DLD1 (cell line): Measurements from ENCODE around the gene DDC.
"Not testable (repeated sequence)": the region's sequence is repeated elsewhere in the genome, so short reads cannot be mapped to it uniquely, and the experiment has no call there.

ENCODE experiments used
- in situ Hi-C: cut with HindIII; loops from 2 replicates; pipeline ENCODE4 v1.10.0; 2017; ENCODE audit warnings: low sequenced_read_pairs

Gene DDC

GRCh38 chr7:50590535-50590934, 25.3 kb upstream of the DDC start:
- in situ Hi-C loops = no loop called here

GRCh38 chr7:50589364-50589763, 24.2 kb upstream of the DDC start:
- in situ Hi-C loops = no loop called here

DNA sequence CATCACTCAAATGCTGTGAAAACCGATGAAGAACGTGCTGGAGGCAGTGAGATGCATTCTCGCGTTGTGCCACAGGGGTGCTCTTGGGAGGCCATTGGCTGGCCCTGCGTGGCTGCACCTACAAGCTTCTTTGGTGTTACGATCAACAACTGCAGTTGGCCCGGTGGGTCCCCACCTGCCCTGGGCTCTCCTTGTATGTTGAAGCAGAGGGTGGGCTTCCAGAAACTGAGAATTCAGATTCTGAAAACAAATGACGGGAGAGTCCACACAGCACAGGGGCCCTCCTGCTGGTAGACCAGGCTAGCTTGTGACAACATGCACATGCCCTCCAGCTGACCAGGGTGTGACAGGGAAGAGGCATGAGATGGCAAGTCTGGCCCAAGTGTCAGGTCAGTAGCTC, 23.7 kb upstream of the DDC start:
- in situ Hi-C loops = no loop called here

DNA sequence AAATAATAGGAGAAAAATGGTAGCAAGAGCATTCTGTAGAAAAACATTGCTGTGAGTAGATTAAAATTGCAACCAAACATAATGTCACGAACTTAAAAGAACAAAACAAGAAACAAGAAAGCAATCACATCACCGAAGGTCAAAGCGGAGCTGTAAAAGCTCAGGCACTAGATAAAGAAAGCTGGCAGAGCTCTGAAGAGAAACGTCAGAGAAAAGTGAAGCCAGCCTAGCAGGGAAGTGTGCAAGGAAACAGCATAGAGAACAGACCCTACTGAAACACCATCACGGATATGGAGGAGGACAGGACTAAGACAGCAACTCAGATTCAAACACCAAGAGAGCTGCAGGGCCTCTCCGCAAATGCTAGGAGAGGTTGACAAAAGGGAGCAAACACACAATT, 22.5 kb upstream of the DDC start:
- in situ Hi-C loops = no loop called here

DNA sequence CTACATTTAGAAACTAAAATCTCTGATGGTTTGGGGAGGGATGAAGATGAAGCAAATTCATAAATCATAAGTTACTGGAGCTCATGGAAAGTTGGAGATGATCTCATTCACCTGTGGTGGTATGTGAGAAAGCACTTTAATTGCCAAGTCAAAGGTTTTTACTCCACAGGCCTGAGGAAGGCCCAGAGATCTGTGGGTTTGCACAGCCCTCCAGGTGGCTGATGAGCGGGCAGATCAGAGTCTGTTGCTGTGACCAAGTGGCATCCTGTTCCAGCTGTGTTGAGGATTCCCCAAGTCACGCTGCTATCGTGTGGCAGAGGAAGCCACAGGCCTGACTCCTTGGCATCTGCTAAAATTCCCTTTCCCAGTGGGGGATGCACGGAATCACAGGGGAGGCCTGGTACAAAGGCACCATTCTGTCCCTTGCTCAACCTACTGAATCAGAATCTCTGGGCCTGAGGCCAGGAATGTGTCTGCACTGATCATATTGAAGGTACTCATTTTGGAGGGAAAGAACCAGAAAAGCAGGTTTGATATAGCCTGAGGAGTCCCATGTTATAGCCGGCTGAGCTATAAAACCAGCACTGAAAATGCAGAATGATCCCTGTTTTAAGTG, 19.7 kb upstream of the DDC start:
- in situ Hi-C loops = no loop called here

GRCh38 chr7:50584386-50584785, 19.2 kb upstream of the DDC start:
- in situ Hi-C loops = no loop called here

DNA sequence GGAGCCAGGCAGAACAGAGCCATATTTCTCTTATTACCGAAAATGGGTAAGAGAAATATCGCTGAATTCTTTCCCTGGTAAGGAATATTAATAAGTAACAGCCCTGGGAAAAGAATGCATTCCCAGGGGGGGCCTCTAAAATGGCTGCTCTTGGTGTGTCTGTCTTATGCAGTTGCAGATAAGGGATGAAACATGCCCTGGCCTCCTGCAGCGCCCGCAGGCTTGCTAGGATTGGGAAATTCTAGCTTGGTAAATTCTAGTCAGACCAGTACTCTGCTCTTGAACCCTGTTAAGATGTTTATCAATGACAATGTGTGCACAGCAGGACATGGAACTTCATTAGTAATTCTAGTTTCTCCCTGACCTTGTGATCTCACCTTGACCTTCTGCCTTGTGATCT, 18.1 kb upstream of the DDC start:
- in situ Hi-C loops = not testable (repeated sequence)

DNA sequence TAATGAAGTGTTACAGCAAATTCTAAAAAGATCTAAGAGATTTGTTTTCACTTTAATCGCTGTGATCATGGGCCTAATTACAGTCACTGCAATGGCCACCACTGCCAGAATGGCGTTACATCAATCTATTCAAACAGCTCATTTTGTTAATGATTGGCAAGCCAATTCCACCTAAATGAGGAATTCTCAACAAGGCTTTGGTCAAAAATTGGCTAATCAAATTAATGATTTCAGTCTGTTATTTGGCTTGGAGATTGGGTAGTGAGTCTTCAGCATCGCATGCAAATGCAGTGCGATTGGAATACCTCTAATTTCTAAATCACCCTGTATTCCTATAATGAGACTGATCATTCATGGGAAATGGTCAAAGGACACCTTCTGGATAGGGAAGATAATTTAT, 17.1 kb upstream of the DDC start:
- in situ Hi-C loops = not testable (repeated sequence)

- in situ Hi-C loops = not testable (repeated sequence)
Observed at GRCh38 chr7:50580666-50581065, 15.5 kb upstream of the DDC start.

- in situ Hi-C loops = no loop called here
Observed at GRCh38 chr7:50580057-50580456, 14.9 kb upstream of the DDC start.

DNA sequence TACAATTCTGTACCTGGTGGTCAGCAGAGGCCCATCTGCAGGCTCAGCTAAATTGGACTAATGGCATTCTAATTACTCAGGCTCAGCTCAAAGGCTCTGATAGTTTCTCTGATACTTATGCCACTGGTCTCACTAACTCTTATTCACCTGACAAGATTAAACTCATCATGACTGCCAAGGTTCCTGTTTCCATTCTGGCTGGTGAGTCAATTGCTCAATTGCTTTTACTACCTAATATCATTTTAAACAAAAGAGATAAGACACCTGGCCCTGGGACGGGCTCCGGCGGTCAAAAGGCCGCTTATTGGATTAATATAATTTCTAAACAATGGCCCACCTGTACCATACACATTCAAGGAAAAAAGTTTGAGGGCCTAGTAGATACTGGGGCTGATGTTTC, 12.9 kb upstream of the DDC start:
- in situ Hi-C loops = not testable (repeated sequence)

- in situ Hi-C loops = no loop called here
Observed at GRCh38 chr7:50577569-50577968, 12.4 kb upstream of the DDC start.

DNA sequence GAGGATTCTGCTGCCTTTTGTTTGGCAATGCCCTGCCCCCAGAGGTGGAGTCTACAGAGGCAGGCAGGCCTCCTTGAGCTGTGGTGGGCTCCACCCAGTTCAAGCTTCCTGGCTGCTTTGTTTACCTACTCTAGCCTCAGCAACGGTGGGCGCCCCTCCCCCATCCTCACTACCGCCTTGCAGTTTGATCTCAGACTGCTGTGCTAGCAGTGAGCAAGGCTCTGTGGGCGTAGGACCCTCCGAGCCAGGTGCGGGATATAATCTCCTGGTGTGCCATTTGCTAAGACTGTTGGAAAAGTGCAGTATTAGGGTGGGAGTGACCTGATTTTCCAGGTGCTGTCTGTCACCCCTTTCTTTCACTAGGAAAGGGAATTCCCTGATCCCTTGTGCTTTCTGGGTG, 11.2 kb upstream of the DDC start:
- in situ Hi-C loops = not testable (repeated sequence)

GRCh38 chr7:50567715-50568261, 2.6 kb upstream of the DDC start:
- in situ Hi-C loops = no loop called here

DNA sequence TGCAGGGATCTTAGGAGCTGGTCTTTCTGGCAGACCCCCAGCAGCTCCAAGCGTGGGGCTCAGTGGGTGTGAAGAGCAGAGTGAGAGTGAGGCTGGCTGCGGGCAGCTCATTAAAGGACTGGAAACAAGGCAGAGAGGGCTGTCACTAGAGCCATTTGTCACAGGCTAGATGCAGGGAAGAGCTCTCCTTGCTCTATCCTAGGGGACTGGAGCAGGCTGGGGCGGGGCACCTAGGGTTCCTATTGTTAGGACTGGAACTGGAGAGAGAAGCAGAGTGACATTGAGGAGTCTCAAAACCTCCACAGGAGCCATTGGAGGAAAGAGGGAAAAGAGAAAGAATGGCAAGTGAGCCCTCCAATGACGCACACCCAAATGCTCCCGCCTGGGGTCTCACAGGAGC, 772 bp upstream of the DDC start:
- in situ Hi-C loops = no loop called here

GRCh38 chr7:50565559-50565916, 333 bp upstream of the DDC start:
- in situ Hi-C loops = no loop called here

- in situ Hi-C loops = no loop called here
Observed at GRCh38 chr7:50564171-50564570, 1.0 kb downstream of the DDC start.

DNA sequence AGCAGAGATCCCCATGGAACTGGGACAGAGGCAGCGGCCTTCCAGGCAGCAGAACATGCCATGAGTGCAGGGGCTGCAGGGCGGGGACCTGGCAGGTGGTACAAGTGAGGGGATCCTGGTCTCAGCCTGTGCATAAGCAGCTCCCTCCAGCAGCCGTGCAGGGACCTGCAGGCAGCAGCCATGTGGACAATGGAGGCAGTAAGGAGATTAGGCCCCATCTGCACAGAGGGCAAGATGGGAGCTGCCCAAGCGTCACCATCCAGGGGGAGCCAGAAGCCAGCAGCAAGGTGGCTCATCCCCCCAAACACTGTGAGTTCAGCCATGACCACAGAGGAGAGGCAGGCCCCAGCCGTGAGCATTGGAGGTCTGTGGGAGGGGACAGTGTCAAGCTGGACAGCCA, 3.1 kb downstream of the DDC start:
- in situ Hi-C loops = no loop called here

- in situ Hi-C loops = no loop called here
Observed at GRCh38 chr7:50560865-50561351, 4.3 kb downstream of the DDC start.

- in situ Hi-C loops = no loop called here
Observed at GRCh38 chr7:50559881-50560280, 5.3 kb downstream of the DDC start.

- in situ Hi-C loops = no loop called here
Observed at GRCh38 chr7:50558294-50559053, 6.7 kb downstream of the DDC start.

- in situ Hi-C loops = no loop called here
Observed at GRCh38 chr7:50557099-50557498, 8.1 kb downstream of the DDC start.
